Astrocyte (in vitro differentiated cells and primary cell): ENCODE measurements around the gene NFS1. TPM values are rescaled to one million over a fixed set of nuclear protein-coding genes. Genes with fewer than 3 reads are reported as not detected.

Experiments
- DNase-seq: peaks from one replicate; pipeline ENCODE4 v3.0.0-alpha.2; 2010; ENCODE audit warnings: low read depth
- FAIRE-seq: peaks from 2 replicates; lab custom pipeline; 2011; peaks lifted over from hg19 to GRCh38; lab: Jason Lieb, UNC
- H2AFZ ChIP-seq: 2 replicates; pipeline ENCODE4 v1.6.0; 2012; ENCODE audit warnings: low read depth, low read length, inconsistent platforms
- H3K27ac ChIP-seq: 2 replicates; pipeline ENCODE4 v1.5.1; 2011; ENCODE audit warnings: low read depth, low read length, inconsistent platforms
- H3K27me3 ChIP-seq: 2 replicates; pipeline ENCODE4 v1.6.0; 2011; ENCODE audit warnings: low read length, inconsistent platforms; ENCODE audit not compliant: insufficient read depth
- H3K36me3 ChIP-seq: 2 replicates; pipeline ENCODE4 v1.5.1; 2011; ENCODE audit warnings: low read length, inconsistent platforms; ENCODE audit not compliant: insufficient read depth
- H3K4me1 ChIP-seq: 2 replicates; pipeline ENCODE4 v1.5.1; 2011; ENCODE audit warnings: low read length, inconsistent platforms; ENCODE audit not compliant: insufficient read depth
- H3K4me2 ChIP-seq: 2 replicates; pipeline ENCODE4 v1.6.0; 2012; ENCODE audit warnings: low read length, inconsistent platforms
- H3K4me3 ChIP-seq: 2 replicates; pipeline ENCODE4 v1.5.1; 2011; ENCODE audit warnings: low read depth, mild to moderate bottlenecking, low read length, inconsistent platforms; ENCODE audit not compliant: insufficient read depth
- H3K79me2 ChIP-seq: 2 replicates; pipeline ENCODE4 v1.6.0; 2012; ENCODE audit warnings: mild to moderate bottlenecking, low read length, inconsistent platforms; ENCODE audit not compliant: insufficient read depth
- H3K9ac ChIP-seq: 2 replicates; pipeline ENCODE4 v1.6.0; 2012; ENCODE audit warnings: mild to moderate bottlenecking, low read length, inconsistent platforms
- H3K9me3 ChIP-seq: 2 replicates; pipeline ENCODE4 v1.5.1; 2012; ENCODE audit warnings: low read depth, mild to moderate bottlenecking, low read length, inconsistent platforms; ENCODE audit not compliant: insufficient read depth
- H4K20me1 ChIP-seq: 2 replicates; pipeline ENCODE4 v1.6.0; 2012; ENCODE audit warnings: low read length, inconsistent platforms; ENCODE audit not compliant: insufficient read depth
- H3K27ac Mint-ChIP-seq: one replicate; pipeline ENCODE4 v1.8.0; 2021; ENCODE audit warnings: mild to moderate bottlenecking, mixed read lengths; ENCODE audit not compliant: unreplicated experiment
- H3K27me3 Mint-ChIP-seq: one replicate; pipeline ENCODE4 v1.8.0; 2021; ENCODE audit warnings: low read depth, mixed read lengths; ENCODE audit not compliant: unreplicated experiment
- H3K36me3 Mint-ChIP-seq: one replicate; pipeline ENCODE4 v1.8.0; 2021; ENCODE audit warnings: low read depth, mixed read lengths; ENCODE audit not compliant: unreplicated experiment
- H3K4me1 Mint-ChIP-seq: one replicate; pipeline ENCODE4 v1.8.0; 2021; ENCODE audit warnings: low read depth, mixed read lengths; ENCODE audit not compliant: unreplicated experiment
- H3K4me3 Mint-ChIP-seq: one replicate; pipeline ENCODE4 v1.8.0; 2021; ENCODE audit warnings: mild to moderate bottlenecking, moderate library complexity, mixed read lengths; ENCODE audit not compliant: unreplicated experiment
- H3K9me3 Mint-ChIP-seq: one replicate; pipeline ENCODE4 v1.8.0; 2021; ENCODE audit warnings: mild to moderate bottlenecking, mixed read lengths; ENCODE audit not compliant: unreplicated experiment
- CTCF ChIP-seq: IDR thresholded peaks from 2 replicates; pipeline ENCODE4 v1.5.1; 2011; ENCODE audit warnings: low read depth, mild to moderate bottlenecking, inconsistent platforms, low read length, moderate library complexity; ENCODE audit not compliant: insufficient read depth
- EZH2 ChIP-seq: IDR thresholded peaks from 2 replicates; pipeline ENCODE4 v1.6.1; 2012; ENCODE audit warnings: mild to moderate bottlenecking, low read length, inconsistent platforms; ENCODE audit not compliant: insufficient read depth
- total RNA-seq: library from RNA; stranded (reverse); gene quantifications from 2 replicates; pipeline ENCODE4 v1.2.1, GENCODE V29; 2021

The NFS1 gene
- total RNA-seq, 1 donor from 2014 or later, result 30.3 TPM

DNA sequence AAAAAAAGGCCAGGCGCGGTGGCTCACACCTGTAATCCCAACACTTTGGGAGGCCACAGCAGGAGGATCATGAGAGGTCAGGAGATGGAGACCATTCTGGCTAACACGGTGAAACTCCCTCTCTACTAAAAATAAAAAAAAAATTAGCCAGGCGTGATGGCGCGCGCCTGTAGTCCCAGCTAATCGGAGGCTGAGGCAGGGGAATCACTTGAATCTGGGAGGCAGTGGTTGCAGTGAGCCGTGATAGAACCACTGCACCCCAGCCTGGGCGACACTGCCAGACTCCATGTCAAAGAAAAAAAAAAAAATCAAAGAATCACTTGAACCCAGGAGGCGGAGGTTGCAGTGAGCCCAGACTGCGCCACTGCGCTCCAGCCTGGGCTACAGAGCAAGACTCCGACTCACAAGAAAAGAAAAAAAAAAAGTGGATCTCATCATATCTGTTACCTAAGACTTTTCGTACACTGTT is 38.7 kb upstream of the NFS1 start:
- H3K4me1 ChIP-seq, result peaks cover 23% of the 10 kb centered on the region
- H3K4me2 ChIP-seq, result peak overlapping the region; percentile 54
- peaks cover 29% of the 10 kb centered on the region for H3K36me3 Mint-ChIP-seq
- peaks cover 97% of the 10 kb centered on the region for H3K79me2 ChIP-seq
- H3K4me3 Mint-ChIP-seq, result peak overlapping the region; percentile 71
- H3K9ac ChIP-seq, result no peak overlapping the region
- H3K27ac Mint-ChIP-seq, result no peak overlapping the region
- FAIRE-seq, result no peak
- H3K27me3 Mint-ChIP-seq, result no peaks in the 10 kb centered on the region
- peaks cover 87% of the 10 kb centered on the region for H4K20me1 ChIP-seq
- TF ChIP-seq EZH2 (no peak), CTCF (no peak)
- H2AFZ ChIP-seq, result no peak overlapping the region
- no peaks in the 10 kb centered on the region for H3K9me3 Mint-ChIP-seq
- no peaks in the 10 kb centered on the region for H3K27me3 ChIP-seq
- H3K27ac ChIP-seq, result no peak overlapping the region
- H3K4me1 Mint-ChIP-seq, result peaks cover 23% of the 10 kb centered on the region
- no peak overlapping the region for H3K4me3 ChIP-seq
- no peaks in the 10 kb centered on the region for H3K9me3 ChIP-seq
- no peak for DNase-seq
- H3K36me3 ChIP-seq, result peaks cover 61% of the 10 kb centered on the region

DNA sequence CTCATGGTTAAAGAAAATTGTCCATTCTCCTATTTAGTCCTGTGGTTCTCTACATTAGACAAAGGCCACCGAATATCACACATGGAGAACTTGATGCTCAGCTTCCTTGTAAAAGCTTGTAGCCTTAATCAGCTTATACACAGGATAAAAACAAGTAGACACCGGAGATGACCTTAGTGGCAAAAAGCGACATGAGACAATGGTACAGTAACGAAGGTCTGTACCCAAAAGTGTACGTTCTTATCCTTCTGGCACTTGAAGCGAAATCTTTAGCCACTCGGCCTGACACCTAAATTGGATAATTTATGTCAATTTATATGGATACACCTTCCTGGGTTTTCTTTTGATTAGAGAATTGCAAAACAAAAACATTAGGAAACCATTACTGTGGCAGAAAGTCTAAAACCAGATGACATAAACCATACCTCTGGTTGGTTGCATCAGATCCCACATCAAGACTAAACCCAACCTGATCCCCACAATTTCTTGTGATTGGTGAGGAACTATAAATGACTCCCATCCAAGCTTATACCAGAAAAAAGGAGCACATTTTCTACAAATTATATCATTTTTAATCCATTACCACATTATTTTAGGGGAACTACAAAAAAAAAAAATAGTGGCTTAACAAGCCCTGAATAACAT is 36.8 kb upstream of the NFS1 start:
- no peak overlapping the region for H2AFZ ChIP-seq
- peaks cover 23% of the 10 kb centered on the region for H3K4me1 ChIP-seq
- H3K27me3 Mint-ChIP-seq, result no peaks in the 10 kb centered on the region
- H3K27ac Mint-ChIP-seq, result no peak overlapping the region
- DNase-seq (no peak), FAIRE-seq (no peak)
- no peak overlapping the region for H3K27ac ChIP-seq
- H4K20me1 ChIP-seq, result peaks cover 100% of the 10 kb centered on the region
- H3K9me3 Mint-ChIP-seq, result no peaks in the 10 kb centered on the region
- H3K9ac ChIP-seq, result peak overlapping the region; percentile 34
- peak overlapping the region; percentile 62 for H3K4me3 Mint-ChIP-seq
- H3K36me3 ChIP-seq, result peaks cover 81% of the 10 kb centered on the region
- peaks cover 27% of the 10 kb centered on the region for H3K4me1 Mint-ChIP-seq
- H3K36me3 Mint-ChIP-seq, result peaks cover 30% of the 10 kb centered on the region
- no peak for TF ChIP-seq CTCF
- no peak for TF ChIP-seq EZH2
- peak overlapping the region; percentile 42 for H3K4me2 ChIP-seq
- no peak overlapping the region for H3K4me3 ChIP-seq
- H3K79me2 ChIP-seq, result peaks cover 100% of the 10 kb centered on the region
- no peaks in the 10 kb centered on the region for H3K9me3 ChIP-seq
- no peaks in the 10 kb centered on the region for H3K27me3 ChIP-seq
